H9 (cell line): ENCODE measurements around the gene TMEM109. TPM values are rescaled to one million over a fixed set of nuclear protein-coding genes. Genes with fewer than 3 reads are reported as not detected.

Source experiments
- DNase-seq: peaks from one replicate; pipeline ENCODE4 v3.0.0-alpha.2; 2017
- H2AFZ ChIP-seq: one replicate; pipeline ENCODE4 v1.6.1; 2013; ENCODE audit warnings: mild to moderate bottlenecking, low read length, control low read depth, moderate library complexity
- H2AK5ac ChIP-seq: 2 replicates; pipeline ENCODE4 v1.6.1; 2013; ENCODE audit warnings: low read length, control low read depth, mixed read lengths; ENCODE audit not compliant: insufficient read length
- H2BK120ac ChIP-seq: one replicate; pipeline ENCODE4 v1.6.1; 2013; ENCODE audit warnings: low read depth, mild to moderate bottlenecking, low read length, control low read depth, inconsistent platforms; ENCODE audit not compliant: poor library complexity, severe bottlenecking
- H2BK12ac ChIP-seq: 2 replicates; pipeline ENCODE4 v1.6.1; 2013; ENCODE audit warnings: low read length, control low read depth, mixed read lengths, low read depth; ENCODE audit not compliant: insufficient read length
- H2BK15ac ChIP-seq: 2 replicates; pipeline ENCODE4 v1.6.1; 2013; ENCODE audit warnings: low read depth, low read length, control low read depth
- H2BK20ac ChIP-seq: one replicate; pipeline ENCODE4 v1.6.1; 2013; ENCODE audit warnings: low read depth, mild to moderate bottlenecking, low read length, control low read depth, inconsistent platforms; ENCODE audit not compliant: poor library complexity, severe bottlenecking
- H2BK5ac ChIP-seq: 2 replicates; pipeline ENCODE4 v1.6.1; 2013; ENCODE audit warnings: low read length, control low read depth, mixed read lengths; ENCODE audit not compliant: insufficient read length
- H3K14ac ChIP-seq: 2 replicates; pipeline ENCODE4 v1.6.1; 2013; ENCODE audit warnings: low read length, control low read depth; ENCODE audit not compliant: insufficient read depth
- H3K18ac ChIP-seq: 2 replicates; pipeline ENCODE4 v1.6.1; 2013; ENCODE audit warnings: low read depth, mild to moderate bottlenecking, mixed read lengths, low read length, control low read depth; ENCODE audit not compliant: insufficient read length
- H3K23ac ChIP-seq: 2 replicates; pipeline ENCODE4 v1.6.1; 2013; ENCODE audit warnings: low read length, control low read depth, mixed read lengths, low read depth; ENCODE audit not compliant: insufficient read length
- H3K23me2 ChIP-seq: 2 replicates; pipeline ENCODE4 v1.6.1; 2013; ENCODE audit warnings: low read depth, mild to moderate bottlenecking, mixed read lengths, low read length, control low read depth; ENCODE audit not compliant: insufficient read length, poor library complexity, severe bottlenecking
- H3K27ac ChIP-seq: 2 replicates; pipeline ENCODE4 v1.5.1; 2013; ENCODE audit warnings: low read length, control low read depth, mixed read lengths, low read depth; ENCODE audit not compliant: insufficient read length
- H3K27me3 ChIP-seq: 2 replicates; pipeline ENCODE4 v1.6.1; 2013; ENCODE audit warnings: low read length, control low read depth, inconsistent platforms; ENCODE audit not compliant: insufficient read depth
- H3K4ac ChIP-seq: 2 replicates; pipeline ENCODE4 v1.6.1; 2013; ENCODE audit warnings: low read depth, mild to moderate bottlenecking, control low read depth, inconsistent platforms, low read length, moderate library complexity
- H3K4me1 ChIP-seq: 2 replicates; pipeline ENCODE4 v1.6.1; 2013; ENCODE audit warnings: low read length, control low read depth, inconsistent platforms; ENCODE audit not compliant: insufficient read depth
- H3K4me2 ChIP-seq: 2 replicates; pipeline ENCODE4 v1.6.1; 2013; ENCODE audit warnings: low read length, control low read depth, mixed read lengths; ENCODE audit not compliant: insufficient read length, insufficient read depth
- H3K56ac ChIP-seq: 2 replicates; pipeline ENCODE4 v1.6.1; 2013; ENCODE audit warnings: low read depth, mild to moderate bottlenecking, mixed read lengths, low read length, control low read depth; ENCODE audit not compliant: insufficient read length
- H3K79me1 ChIP-seq: 2 replicates; pipeline ENCODE4 v1.6.1; 2013; ENCODE audit warnings: low read depth, mild to moderate bottlenecking, moderate library complexity, low read length, control low read depth, inconsistent platforms; ENCODE audit not compliant: insufficient read depth, poor library complexity, severe bottlenecking
- H3K79me2 ChIP-seq: 2 replicates; pipeline ENCODE4 v1.6.1; 2013; ENCODE audit warnings: low read length, control low read depth, inconsistent platforms; ENCODE audit not compliant: insufficient read depth
- H3K9ac ChIP-seq: 2 replicates; pipeline ENCODE4 v1.6.1; 2013; ENCODE audit warnings: low read length, control low read depth, mixed read lengths; ENCODE audit not compliant: insufficient read length; ENCODE audit errors: extremely low read depth
- H3K9me3 ChIP-seq: one replicate; pipeline ENCODE4 v1.6.1; 2013; ENCODE audit warnings: low read depth, low read length, inconsistent platforms; ENCODE audit not compliant: control insufficient read depth
- H3T11ph ChIP-seq: one replicate; pipeline ENCODE4 v1.6.1; 2013; ENCODE audit warnings: mild to moderate bottlenecking, low read length, control low read depth, inconsistent platforms
- H4K20me1 ChIP-seq: one replicate; pipeline ENCODE4 v1.6.1; 2013; ENCODE audit not compliant: control insufficient read depth, insufficient read length, insufficient read depth
- H4K5ac ChIP-seq: 2 replicates; pipeline ENCODE4 v1.6.1; 2013; ENCODE audit warnings: low read depth, mild to moderate bottlenecking, mixed read lengths, low read length, control low read depth; ENCODE audit not compliant: insufficient read length
- H4K8ac ChIP-seq: replicated peaks from 2 replicates; pipeline ENCODE4 v1.6.1; 2013; ENCODE audit warnings: low read length, control low read depth, mixed read lengths, low read depth; ENCODE audit not compliant: insufficient read length
- H4K91ac ChIP-seq: 2 replicates; pipeline ENCODE4 v1.6.1; 2013; ENCODE audit warnings: low read depth, mild to moderate bottlenecking, moderate library complexity, mixed read lengths, low read length, control low read depth; ENCODE audit not compliant: insufficient read length
- H3K27ac Mint-ChIP-seq, 3 experiments: 2 replicates in 2 of 3; 3 replicates in 1 of 3; pipeline ENCODE4 v1.8.0; 2020 to 2021; ENCODE audit warnings: mixed read lengths in 3 of 3, mild to moderate bottlenecking in 1 of 3, moderate library complexity in 1 of 3
- H3K27me3 Mint-ChIP-seq: 2 replicates; pipeline ENCODE4 v1.8.0; 2021; ENCODE audit warnings: low read depth, mild to moderate bottlenecking, moderate library complexity, mixed read lengths
- H3K36me3 Mint-ChIP-seq, 3 experiments: 2 replicates in 2 of 3; 3 replicates in 1 of 3; pipeline ENCODE4 v1.8.0; 2020 to 2021; ENCODE audit warnings: low read depth in 3 of 3, mixed read lengths in 3 of 3; ENCODE audit not compliant: insufficient read depth in 1 of 3
- H3K4me1 Mint-ChIP-seq, 2 experiments: 2 replicates each; pipeline ENCODE4 v1.8.0; 2020; ENCODE audit warnings: mixed read lengths in 2 of 2
- H3K4me3 Mint-ChIP-seq, 2 experiments: 2 replicates in 1 of 2; 3 replicates in 1 of 2; pipeline ENCODE4 v1.8.0; 2020 to 2021; ENCODE audit warnings: mild to moderate bottlenecking in 2 of 2, mixed read lengths in 2 of 2, moderate library complexity in 1 of 2
- H3K9me3 Mint-ChIP-seq, 2 experiments: 2 replicates in 1 of 2; 3 replicates in 1 of 2; pipeline ENCODE4 v1.8.0; 2020; ENCODE audit warnings: mild to moderate bottlenecking in 2 of 2, mixed read lengths in 2 of 2, moderate library complexity in 1 of 2
- CTCF ChIP-seq: fragments of 200-600 bp; sonication (generic); conservative IDR thresholded peaks from 3 replicates; pipeline ENCODE4 v1.8.0; 2021; ENCODE audit warnings: antibody characterized with exemption, mild to moderate bottlenecking
- WGBS: extraction: QIAGEN DNeasy Blood & Tissue Kit; methylation state at CpG from one replicate; pipeline ENCODE4 v1.1.7; 2013; ENCODE audit warnings: missing lambda C conversion rate, low lambda C conversion rate, mixed read lengths; ENCODE audit not compliant: insufficient read length; ENCODE audit errors: extremely low coverage; 5-methylcytosine and 5-hydroxymethylcytosine counted together
- total RNA-seq: library from RNA; stranded (reverse); gene quantifications from 2 replicates; pipeline ENCODE4 v1.2.1, GENCODE V29; 2021

Gene TMEM109
- total RNA-seq, 1 experiment from 2014 or later: 38.0 TPM

GRCh38 chr11:60964801-60965200 lies 50.8 kb downstream of the TMEM109 start:
- no peaks in the 10 kb centered on the region for H4K20me1 ChIP-seq
- no peaks in the 10 kb centered on the region for H3K4me1 Mint-ChIP-seq
- no peaks in the 10 kb centered on the region for H3K23me2 ChIP-seq
- H3K9me3 Mint-ChIP-seq: peaks cover 12 to 20% of the 10 kb centered on the region in 2 experiments
- no peak overlapping the region for H3K23ac ChIP-seq
- no peak overlapping the region for H3K4me3 Mint-ChIP-seq
- H2BK12ac ChIP-seq: no peak overlapping the region
- H3K4me2 ChIP-seq: no peak overlapping the region
- no peaks in the 10 kb centered on the region; the same call in 1 of the 2 replicates for H3K27me3 ChIP-seq
- H3K18ac ChIP-seq: no peak overlapping the region
- H3K14ac ChIP-seq: no peak overlapping the region
- H4K5ac ChIP-seq: no peak overlapping the region
- TF ChIP-seq CTCF: no peak
- no peak overlapping the region for H2BK20ac ChIP-seq
- no peak overlapping the region for H2AFZ ChIP-seq
- H3T11ph ChIP-seq: no peak overlapping the region
- no peaks in the 10 kb centered on the region for H3K79me2 ChIP-seq
- peaks cover 44% of the 10 kb centered on the region for H3K27me3 Mint-ChIP-seq
- H3K56ac ChIP-seq: no peak overlapping the region
- no peak overlapping the region for H3K9ac ChIP-seq
- H3K27ac Mint-ChIP-seq: no peak overlapping the region; a peak in 1 of 7 replicates
- DNase-seq: no peak
- H2AK5ac ChIP-seq: no peak overlapping the region
- H3K4ac ChIP-seq: no peak overlapping the region
- H2BK15ac ChIP-seq: no peak overlapping the region
- no peaks in the 10 kb centered on the region for H3K9me3 ChIP-seq
- H4K91ac ChIP-seq: no peak overlapping the region
- peaks cover 0 to 7% (median 6%) of the 10 kb centered on the region in 3 experiments; a peak in 5 of 7 replicates for H3K36me3 Mint-ChIP-seq
- no peak overlapping the region for H4K8ac ChIP-seq
- no CpG with 5 or more reads among the region's 6 CpGs for WGBS
- H3K27ac ChIP-seq: no peak overlapping the region
- no peak overlapping the region for H2BK5ac ChIP-seq
- no peaks in the 10 kb centered on the region for H3K79me1 ChIP-seq
- no peaks in the 10 kb centered on the region for H3K4me1 ChIP-seq
- H2BK120ac ChIP-seq: no peak overlapping the region
